T47D (cell line): ENCODE results near the gene SLCO4A1.
A peak's percentile ranks its signal among the peaks of the same experiment; 100 is the strongest.
"Not testable (repeated sequence)": the region's sequence is repeated elsewhere in the genome, so short reads cannot be mapped to it uniquely, and the experiment has no call there.

Experiments
- DNase-seq, 2 experiments: peaks; one replicate each; pipeline versions ENCODE4 v3.0.0 to v3.0.0-alpha.2; 2011 to 2012; ENCODE audit warnings: low read depth in 1 of 2, low spot score in 1 of 2
- JUND ChIP-seq: IDR thresholded peaks from 2 replicates; pipeline ENCODE4 v1.6.1; 2012; ENCODE audit warnings: low read depth
- in situ Hi-C: cut with HindIII; loops from 2 replicates; pipeline ENCODE4 v1.10.0; 2016; ENCODE audit warnings: low sequenced_read_pairs, low pct_unique_long_range_greater_than_20kb

SLCO4A1 gene

GRCh38 chr20:62622178-62622876 is 20.0 kb upstream of the SLCO4A1 start:
- in situ Hi-C loops: no loop called here
- no peak for DNase-seq
- TF ChIP-seq JUND: no peak

- no peak for DNase-seq
- in situ Hi-C loops: no loop called here
- no peak for TF ChIP-seq JUND
Observed at GRCh38 chr20:62622877-62623487, 19.3 kb upstream of the SLCO4A1 start.

GRCh38 chr20:62623488-62624324 is 18.6 kb upstream of the SLCO4A1 start:
- in situ Hi-C loops: no loop called here
- TF ChIP-seq JUND: no peak
- DNase-seq: peak; percentile 94 to 97

- TF ChIP-seq JUND: no peak
- peak; percentile 36 to 62 for DNase-seq
- in situ Hi-C loops: no loop called here
Observed at GRCh38 chr20:62624325-62624690, 18.0 kb upstream of the SLCO4A1 start.

GRCh38 chr20:62624719-62625453 is 17.4 kb upstream of the SLCO4A1 start:
- TF ChIP-seq JUND: no peak
- DNase-seq: no peak
- in situ Hi-C loops: no loop called here

- no peak for TF ChIP-seq JUND
- DNase-seq: no peak
- in situ Hi-C loops: no loop called here
Observed at GRCh38 chr20:62625516-62625915, 16.8 kb upstream of the SLCO4A1 start.

GRCh38 chr20:62625921-62626547 is 16.3 kb upstream of the SLCO4A1 start:
- no peak for TF ChIP-seq JUND
- DNase-seq: no peak
- in situ Hi-C loops: no loop called here

GRCh38 chr20:62627425-62627824 is 14.9 kb upstream of the SLCO4A1 start:
- in situ Hi-C loops, DNase-seq: not testable (repeated sequence)

GRCh38 chr20:62627901-62628612 is 14.2 kb upstream of the SLCO4A1 start:
- no peak for DNase-seq
- no peak for TF ChIP-seq JUND
- in situ Hi-C loops: no loop called here

GRCh38 chr20:62628691-62629090 is 13.6 kb upstream of the SLCO4A1 start:
- peak; percentile 52 to 71 for DNase-seq
- TF ChIP-seq JUND: no peak

GRCh38 chr20:62629864-62630470 is 12.3 kb upstream of the SLCO4A1 start:
- in situ Hi-C loops: no loop called here
- no peak for DNase-seq
- TF ChIP-seq JUND: no peak

More at GRCh38 chr20:62628691-62629090, 13.6 kb upstream of the SLCO4A1 start:
- in situ Hi-C loops: no loop called here
